ENCODE measurements around the gene TARBP1.
"Not testable (repeated sequence)": the region's sequence is repeated elsewhere in the genome, so short reads cannot be mapped to it uniquely, and the experiment has no call there.

Gene TARBP1

DNA sequence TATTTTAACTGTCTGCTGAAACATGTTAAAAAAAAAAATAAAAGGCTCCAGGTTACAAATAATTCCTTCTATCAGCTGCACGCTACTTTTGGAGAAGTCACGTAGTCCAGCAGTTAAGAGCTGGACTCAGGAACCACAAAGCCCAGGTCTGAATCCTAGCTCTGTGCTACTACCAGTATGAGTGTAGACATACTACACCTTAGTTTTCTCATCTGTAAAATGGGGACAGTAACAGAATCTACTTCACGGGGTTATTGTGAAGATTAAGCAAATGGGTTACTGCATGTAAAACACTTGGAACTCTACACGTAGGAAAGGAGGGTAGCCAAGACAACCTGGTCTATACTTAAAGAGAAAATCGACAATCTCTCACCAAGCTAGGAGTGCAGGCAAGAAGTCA, 48.3 kb downstream of the TARBP1 start:
- no peak for DNase-seq

DNA sequence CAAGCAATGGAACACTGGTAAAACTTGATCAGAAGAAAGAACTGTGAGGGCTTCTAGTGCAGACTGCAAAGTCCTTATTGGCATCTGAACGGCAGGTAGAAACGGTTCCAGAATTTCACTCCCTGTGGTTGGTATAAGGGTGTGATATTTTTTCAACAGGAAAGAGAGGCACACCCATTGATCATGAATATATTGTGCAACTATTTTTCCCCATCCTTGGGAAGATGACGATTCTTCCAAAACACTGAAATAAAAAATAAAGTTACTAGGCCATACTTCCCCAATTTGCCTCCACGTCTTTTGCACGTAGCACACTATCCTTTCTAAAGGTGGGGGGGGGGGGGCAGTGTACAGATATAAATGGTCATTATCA, 49.6 kb downstream of the TARBP1 start:
- DNase-seq, result no peak

DNA sequence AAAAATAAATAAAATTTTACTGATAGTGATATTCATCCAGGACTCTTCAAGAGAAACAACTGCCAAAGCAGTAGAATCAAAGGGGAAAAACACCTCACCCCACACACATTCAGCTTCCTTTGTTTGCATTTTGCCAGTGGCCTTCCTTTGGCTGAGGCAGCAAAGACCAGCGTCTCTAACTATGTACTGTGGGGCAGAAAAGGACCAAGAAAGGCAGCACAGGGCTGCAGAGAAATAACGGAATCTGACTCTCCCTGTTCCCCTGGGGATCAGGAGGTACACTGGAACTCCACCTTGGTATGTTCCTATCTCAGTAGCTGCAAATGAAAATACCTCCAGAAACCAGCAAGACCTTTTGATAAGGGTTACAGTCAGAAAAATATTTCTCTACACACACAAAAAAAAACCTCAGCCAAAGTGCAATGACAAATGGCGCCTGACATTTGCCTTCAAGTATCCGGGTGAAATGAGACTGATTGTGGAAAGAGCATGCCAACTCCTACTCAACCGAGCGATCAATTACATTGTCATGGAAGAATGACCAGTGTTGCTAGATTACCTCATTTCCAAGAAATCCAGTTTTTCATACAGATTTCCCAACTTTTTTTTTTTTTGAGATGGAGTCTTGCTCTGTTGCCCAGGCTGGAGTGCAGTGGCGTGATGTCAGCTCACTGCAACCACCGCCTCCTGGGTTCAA, 50.9 kb downstream of the TARBP1 start:
- no peak for DNase-seq

DNA sequence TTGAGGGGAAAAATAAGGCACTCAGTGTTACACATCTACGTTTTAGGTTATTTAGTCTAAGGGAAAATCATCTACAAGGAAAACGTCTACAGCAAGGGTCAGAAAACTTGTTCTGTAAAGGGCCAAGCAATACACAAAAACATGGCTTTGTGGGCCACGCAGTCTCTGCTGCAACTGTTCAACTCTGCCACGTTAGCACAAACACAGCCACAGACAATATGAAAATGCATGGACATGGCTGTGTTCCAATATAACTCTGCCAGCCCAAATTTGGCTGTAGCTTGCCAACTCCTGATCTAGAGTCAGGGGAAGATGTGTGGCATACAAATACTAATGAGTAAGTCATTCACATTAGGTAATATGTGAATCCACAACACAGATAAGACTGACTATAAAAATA, 65.0 kb downstream of the TARBP1 start:
- DNase-seq, result no peak

DNA sequence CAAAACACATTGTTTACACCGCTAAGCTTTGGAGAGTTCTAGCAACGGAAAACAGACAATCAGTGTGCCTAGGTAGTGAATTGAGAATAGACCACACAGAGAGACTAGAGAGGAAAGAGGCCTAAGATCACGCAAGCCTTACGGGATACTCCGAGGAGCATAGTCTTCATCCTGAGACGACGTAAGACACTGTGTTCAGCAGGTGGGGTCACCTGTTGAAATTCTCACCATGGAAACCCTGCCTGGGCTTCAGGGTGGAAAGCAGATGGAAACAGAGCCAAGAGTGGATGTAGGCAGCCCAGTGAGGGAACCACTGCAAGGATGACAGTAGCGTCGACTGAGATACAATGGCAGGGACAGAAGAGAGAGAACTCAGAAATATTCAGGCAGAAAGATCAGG, 65.5 kb downstream of the TARBP1 start:
- no peak for DNase-seq

DNA sequence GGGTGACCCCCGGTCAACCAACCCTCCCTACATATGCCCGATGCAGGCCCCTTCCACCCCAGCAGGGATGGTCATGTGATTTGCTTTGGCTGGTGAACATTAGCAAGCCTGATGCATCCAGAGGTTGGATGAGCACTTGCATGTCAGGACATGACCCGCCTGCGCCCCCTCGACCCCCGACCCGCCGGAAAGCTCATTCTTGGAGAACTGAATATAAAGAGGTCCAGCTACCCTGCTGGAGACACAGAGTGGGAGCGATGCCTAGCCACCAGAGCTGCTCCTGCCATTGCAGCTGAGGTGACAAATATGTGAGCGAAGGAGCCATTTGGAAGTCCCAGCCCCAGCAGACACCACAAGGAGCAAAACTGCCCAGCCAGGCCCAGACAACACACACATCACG, 66.1 kb downstream of the TARBP1 start:
- DNase-seq, result no peak

DNA sequence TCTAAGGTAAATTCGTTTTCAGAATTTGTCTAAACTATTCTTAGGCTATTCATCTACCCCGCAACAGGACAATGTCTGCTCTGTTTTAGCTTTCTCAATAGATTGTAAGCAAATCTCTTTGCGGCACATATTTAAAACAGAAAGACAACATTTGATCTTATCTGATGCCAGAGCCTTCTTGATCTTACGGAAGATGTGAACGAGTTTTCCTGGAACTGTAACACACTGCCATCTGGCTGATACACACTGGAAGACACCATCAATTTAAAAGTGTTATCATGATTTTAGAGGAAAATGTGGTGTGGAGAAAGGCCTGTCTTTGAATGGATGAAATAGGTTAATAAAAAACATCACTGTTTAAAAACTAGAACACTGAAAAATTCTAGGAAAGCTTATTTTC, 69.7 kb downstream of the TARBP1 start:
- no peak for DNase-seq

DNA sequence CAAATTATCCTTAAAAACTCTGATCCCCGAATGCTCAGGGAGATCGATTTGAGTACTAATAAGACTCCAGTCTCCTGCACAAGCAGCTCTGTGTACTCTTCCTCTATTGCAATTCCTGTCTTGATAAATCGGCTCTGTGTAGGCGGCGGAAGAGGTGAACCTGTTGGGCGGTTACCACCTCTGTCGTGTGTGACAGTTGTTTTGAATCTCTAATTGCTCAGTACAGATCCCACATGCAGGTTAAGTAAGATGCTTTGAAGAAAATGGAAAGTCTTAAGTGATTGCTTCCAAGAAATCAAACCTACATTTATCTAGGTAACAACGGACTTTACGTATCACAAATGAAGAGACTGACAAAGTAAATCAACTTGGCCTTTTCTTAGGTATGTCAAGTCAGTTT, 70.2 kb downstream of the TARBP1 start:
- peak; percentile 32 for DNase-seq

DNA sequence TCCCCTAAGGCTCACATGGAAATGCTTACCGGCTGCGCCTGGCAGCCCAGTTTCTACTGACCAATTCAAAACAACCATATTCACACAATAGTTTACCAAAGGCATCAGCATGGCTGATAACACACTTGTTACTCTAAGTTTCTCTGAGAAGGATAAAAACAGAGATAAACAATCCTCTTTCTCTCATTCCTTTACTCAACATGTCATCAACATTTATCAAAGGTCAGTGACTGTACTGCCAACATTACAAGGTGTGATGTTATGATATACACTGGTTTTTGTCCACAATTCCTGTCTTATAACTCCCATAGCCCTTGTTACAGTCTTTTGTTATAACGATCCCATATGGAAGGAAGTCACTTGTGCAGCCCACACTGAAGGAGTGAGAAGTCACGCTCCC, 72.1 kb downstream of the TARBP1 start:
- no peak for DNase-seq

DNA sequence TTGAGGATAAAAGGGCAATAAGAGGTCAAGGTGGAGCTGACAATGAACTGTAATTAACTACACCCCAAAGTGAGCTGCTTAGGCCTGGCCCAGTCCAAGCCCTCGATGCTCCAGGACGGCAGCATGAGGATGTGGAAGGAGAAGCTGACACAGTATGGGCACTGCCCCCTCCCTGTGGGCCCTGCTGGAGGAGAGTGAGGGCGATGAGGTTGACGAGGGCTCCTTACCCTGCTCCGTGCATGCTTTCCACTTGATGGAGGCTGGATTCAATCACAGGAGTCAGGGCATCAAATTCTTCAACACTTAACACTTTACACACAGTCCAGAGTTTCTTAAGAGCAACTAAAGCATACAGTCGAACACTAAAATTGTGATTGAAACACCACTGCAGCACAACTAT, 73.3 kb downstream of the TARBP1 start:
- no peak for DNase-seq

DNA sequence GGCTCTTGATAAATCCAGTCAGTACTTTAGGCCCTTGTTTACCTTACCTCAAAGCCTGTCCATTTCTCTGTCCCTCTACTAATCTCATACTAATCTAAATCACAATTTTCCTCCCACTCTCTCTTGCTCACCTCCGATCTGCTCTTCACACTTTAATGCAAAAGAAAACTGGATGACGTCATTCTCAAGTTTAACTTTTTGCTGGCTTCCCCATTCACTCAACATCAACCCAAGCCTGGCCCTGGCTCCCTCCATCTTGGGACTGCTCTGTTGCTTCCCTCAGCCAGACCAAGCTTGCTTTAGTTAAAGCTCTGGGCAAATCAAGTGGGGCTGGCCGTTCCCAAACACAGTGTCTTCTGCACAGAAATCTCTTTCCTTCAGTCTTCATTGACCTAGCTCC, 76.0 kb downstream of the TARBP1 start:
- DNase-seq, result no peak

DNA sequence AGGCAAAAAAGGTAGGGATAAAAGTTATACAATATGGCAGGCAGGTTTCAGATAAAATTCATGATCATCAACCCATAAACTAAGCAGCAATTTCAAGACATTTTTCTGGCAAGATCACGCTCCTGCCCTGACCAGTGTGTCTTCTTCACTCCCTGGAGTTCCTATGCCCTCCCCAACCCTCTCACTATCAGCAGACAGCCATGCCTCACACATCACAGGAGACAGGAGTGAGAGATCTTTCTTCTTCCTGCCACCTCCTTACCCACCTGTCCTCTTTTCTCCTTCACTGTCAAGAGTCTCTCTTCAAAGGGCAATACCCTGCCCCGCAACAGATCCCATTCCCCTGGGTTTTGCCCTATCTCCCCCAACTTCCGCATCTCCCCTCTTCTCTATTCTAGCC, 77.3 kb downstream of the TARBP1 start:
- DNase-seq, result no peak

DNA sequence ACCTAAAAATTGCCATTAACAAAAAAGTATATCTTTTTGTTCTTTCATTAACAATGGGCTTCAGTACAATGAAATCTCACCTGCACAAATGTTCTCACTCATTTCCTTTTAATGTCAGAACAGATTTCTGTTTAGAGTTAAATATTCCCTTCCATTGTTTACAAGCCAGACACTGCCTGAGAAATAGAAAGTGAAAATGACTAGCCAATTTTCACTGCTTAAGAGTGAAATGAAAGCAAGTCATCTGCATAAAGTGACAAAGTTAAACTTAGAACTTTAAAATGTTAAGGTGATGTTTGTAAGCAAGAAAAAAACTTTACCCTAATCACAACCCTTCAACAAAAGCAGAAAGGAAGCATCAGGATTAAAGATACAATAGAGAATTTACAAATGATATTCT, 78.2 kb downstream of the TARBP1 start:
- DNase-seq, result no peak

DNA sequence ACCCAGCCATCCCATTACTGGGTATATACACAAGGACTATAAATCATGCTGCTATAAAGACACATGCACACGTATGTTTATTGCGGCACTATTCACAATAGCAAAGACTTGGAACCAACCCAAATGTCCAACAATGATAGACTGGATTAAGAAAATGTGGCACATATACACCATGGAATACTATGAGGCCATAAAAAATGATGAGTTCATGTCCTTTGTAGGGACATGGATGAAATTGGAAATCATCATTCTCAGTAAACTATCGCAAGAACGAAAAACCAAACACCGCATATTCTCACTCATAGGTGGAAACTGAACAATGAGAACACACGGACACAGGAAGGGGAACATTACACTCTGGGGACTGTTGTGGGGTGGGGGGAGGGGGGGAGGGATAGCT, 79.5 kb downstream of the TARBP1 start:
- DNase-seq, result not testable (repeated sequence)

DNA sequence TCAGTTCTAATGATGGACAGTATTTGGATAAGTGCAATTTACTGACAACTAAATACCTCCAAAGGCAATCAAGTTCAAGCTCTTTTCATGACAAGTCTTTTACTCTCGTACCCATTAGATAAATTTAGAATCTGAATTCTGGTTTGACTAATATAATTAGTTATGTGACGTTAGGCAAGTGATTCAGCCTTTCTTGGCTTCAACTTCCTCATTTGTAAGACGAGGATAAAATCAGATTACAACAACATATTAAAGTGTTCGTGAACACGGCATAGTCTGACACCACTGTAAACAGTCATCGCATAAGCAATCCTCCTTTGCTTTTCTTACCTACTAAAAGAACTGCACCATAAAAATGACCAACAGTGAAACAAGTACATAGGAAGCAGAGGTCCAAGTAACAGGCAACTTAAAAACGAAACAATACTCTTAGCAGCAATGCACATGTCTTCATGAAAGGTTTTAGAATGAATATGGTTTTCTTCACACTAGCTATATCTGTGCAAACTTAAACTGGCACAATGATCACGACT, 80.1 kb downstream of the TARBP1 start:
- DNase-seq, result no peak

DNA sequence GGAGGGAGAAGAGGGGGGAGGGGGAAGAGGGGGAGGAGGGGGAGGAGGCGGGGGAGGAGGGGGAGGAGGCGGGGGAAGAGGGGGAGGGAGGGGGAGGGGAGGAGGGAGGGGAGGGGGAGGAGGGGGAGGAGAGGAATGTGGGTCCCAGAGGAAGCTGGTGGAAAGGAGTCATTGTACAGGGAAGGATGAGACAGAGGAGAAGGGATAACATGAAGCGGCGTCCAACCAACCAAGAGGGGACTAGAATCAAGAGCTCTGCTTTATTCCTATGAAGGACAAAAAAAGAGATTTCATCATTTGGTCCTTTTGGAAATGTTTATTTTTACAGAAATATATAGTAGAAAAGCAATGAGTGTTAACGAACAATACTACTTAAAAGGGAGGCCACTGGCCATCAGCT, 81.2 kb downstream of the TARBP1 start:
- no peak for DNase-seq

DNA sequence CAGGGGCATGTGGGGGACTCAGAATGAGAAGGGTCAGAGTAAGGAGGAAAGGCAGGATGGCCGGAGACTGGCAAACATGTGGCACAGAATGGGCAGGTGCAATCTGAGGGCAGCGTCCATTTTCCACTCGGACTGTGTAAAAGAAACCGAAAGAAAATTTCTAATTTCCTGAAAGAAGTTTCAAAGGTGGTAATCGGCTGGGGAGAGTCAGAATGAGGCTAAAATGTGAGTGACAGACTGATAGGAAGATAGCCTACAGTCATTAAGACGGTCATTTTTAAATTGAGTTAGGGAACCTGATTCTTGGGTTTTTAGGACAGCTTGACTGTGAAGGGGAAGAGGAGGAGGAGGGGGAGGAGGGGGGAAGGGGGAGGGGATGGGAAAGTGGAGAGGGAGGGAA, 82.1 kb downstream of the TARBP1 start:
- DNase-seq, result no peak

DNA sequence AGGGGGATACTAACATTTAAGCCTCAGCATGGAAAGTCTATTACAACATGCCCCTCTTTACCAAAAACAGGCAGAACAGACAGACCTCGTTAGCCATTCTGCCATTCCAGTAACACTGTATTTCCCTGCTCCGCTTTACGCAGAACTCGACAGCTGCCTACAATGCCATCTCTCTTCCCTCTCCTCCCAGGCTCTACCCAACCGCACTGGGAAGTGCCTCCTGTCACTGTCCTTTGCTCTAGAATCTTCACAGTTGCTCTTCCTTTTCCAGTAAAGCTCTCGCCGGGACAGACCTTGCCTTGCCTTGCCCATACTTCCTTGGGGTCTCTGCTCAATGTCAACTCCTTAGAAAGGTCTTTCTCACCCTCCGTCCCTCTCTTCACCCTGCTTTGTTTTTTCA, 82.9 kb downstream of the TARBP1 start:
- DNase-seq, result no peak

DNA sequence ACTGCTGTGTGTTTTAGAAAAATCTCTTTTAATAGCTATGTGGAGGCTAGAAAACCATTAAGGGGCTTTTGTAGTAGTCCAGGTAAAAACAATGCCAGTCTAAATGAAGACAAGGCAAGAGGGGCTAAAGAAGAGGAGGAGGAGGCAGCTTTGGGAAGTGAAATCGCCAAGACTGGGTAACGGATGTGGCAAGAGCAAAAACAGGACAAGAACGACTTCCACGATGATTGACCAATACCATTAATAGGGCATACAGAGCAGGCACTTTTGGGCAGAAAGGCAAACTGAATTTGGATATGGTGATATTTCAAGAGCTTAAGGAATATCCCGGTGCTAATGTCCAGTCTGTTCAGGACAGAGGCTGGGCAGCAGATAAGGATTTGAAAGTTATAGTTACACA, 83.7 kb downstream of the TARBP1 start:
- DNase-seq, result no peak

DNA sequence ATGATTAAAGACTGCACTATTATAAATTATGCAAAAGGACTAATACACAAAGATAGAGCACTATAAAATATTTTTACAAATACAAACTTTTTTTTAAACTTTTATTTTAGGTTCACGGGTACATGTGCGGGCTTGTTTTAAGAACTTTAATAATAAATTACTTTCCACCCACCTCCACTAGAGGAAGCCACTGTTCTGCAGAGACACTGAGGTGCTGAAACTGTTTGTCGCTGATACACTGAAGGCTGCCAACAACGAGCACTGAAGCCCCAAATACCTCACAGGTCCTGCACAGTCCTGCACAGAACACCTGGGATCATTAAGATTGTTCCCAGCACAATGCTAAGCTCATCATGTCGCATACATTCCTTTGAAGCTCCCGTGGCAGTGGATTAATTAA, 85.8 kb downstream of the TARBP1 start:
- no peak for DNase-seq

DNA sequence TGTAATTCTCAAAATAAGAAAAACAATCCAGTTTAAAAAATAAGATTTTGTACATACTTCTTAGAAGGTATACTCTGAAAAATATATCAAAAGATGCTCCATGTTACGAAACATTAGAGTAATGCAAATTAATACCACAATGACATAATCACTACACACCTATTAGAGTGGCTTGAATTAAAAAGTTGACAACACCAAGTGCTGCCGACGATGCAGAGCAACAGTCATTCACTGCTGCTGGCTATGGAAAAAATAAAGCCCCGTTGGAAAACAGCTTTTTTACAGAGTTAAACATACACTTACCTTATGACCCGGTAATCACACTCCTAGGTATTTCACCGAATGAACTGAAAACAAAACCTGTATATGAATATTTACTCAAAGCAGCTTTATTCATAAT, 90.9 kb downstream of the TARBP1 start:
- DNase-seq, result no peak

DNA sequence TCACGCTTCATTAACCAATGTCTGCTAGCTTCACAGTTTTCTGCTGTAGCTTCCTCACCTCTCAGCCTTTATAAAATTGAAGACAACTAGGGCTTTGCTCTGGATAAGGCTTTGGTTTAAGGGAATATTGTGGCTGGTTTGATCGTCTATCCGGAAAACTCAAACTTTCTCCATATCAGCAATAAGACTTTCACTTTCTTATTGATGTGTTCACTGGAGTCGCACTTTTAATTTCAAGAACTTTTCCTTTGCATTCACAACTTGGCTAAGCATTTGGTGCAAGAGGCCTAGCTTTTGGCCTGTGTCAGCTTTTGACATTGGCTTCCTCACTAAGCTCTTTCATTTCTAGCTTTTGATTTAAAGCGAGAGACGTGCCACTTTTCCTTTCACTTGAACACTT, 92.9 kb downstream of the TARBP1 start:
- no peak for DNase-seq

DNA sequence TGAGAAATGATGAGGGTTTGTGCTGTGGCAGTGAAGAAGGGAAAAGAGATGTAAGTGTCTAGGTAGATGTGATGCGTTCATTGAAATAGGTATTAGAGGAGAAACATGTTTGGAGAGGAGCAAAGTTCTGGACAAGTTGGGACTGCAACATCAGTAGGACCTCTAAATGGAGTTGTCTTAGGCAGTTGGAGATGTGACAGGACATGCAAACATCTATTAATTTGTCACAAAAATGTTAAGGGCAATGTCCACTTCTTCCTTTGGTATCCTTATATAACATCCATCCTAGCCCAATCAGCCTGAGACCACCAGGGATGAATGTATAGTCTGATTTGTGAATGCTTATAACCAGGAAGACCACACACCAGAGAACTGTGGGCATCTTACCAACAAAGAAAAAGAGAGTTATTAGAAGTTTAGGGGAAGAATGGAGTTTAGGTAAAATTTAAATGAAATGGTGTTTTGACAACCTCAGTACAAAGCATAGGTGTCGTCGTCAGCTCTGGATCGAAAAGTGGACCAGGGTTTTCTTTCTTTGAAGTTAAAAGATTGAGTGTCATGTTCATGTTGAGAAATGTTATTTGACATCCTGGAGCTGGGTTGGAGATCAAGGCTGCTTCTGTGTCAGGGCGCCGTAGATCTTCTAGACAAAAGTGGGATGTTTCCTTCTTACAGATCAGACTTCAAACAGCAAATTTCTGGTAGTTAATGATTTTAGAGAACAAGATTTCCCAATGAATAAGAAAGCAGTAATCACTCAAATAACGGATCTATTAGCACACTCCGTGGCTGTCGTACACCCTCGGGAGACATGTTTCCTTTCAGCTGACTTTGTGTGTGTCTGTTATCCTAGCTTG, 97.1 kb downstream of the TARBP1 start:
- DNase-seq, result no peak

DNA sequence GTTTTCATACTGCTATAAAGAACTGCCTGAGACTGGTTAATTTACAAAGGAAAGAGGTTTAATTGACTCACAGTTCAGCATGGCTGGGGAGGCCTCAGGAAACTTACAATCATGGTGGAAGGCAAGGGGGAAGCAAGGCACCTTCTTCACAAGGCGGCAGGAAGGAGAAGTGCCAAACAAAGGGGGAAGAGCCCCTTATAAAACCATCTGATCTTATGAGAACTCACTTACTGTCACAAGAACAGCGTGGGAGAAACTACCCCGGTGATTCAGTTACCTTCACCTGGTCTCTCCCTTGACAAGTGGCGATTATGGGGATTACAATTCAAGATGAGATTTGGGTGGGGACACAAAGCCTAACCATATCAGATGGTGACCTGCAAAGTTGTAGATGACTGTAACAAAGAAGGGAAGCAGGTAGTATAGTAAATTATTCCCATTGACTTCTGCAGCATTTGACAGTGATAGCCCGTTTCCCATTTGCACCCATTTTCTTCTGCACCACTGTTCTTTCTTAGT, 99.3 kb downstream of the TARBP1 start:
- not testable (repeated sequence) for DNase-seq
